Endothelial cell of umbilical vein (primary cell): Measurements from ENCODE around the gene PRSS22. TPM values are rescaled to one million over a fixed set of nuclear protein-coding genes. Genes with fewer than 3 reads are reported as not detected.

Experiments
- BruUV-seq: library from RNA; stranded (reverse); fragments of 400-500 nt; replicated peaks from 2 replicates; lab custom pipeline; 2021; lab: Mats Ljungman, UMichigan
- CTCF ChIA-PET: fragments of 300-600, 350-600 bp; sonication (Branson Sonifier 250); formaldehyde crosslinking; loops from one replicate; lab custom pipeline; 2021; ENCODE audit warnings: antibody characterized with exemption, inconsistent platforms; lab: Charles Lee
- POLR2A ChIA-PET: fragments of 300-600, 350-600 bp; sonication (Branson Sonifier 250); formaldehyde crosslinking; loops from one replicate; lab custom pipeline; 2021; ENCODE audit warnings: antibody characterized with exemption, inconsistent platforms; lab: Charles Lee
- DNase-seq: peaks from one replicate; pipeline ENCODE4 v3.0.0-alpha.2; 2011; ENCODE audit warnings: low read depth, low spot score
- FAIRE-seq: peaks from 2 replicates; lab custom pipeline; 2011; peaks lifted over from hg19 to GRCh38; lab: Jason Lieb, UNC
- H2AFZ ChIP-seq: 2 replicates; pipeline ENCODE4 v1.6.0; 2012; ENCODE audit warnings: low read depth, low read length, control low read depth, inconsistent platforms
- H3K27ac ChIP-seq: 2 replicates; pipeline ENCODE4 v1.5.1; 2011; ENCODE audit warnings: low read depth, mild to moderate bottlenecking, control low read depth, low read length, moderate library complexity; ENCODE audit not compliant: insufficient read depth
- H3K27me3 ChIP-seq, 2 experiments: 2 replicates each; pipeline versions ENCODE4 v1.6.0 to v1.6.1; 2011; ENCODE audit warnings: low read length in 2 of 2, mixed read lengths in 1 of 2; ENCODE audit not compliant: control insufficient read depth in 2 of 2, insufficient read depth in 2 of 2
- H3K36me3 ChIP-seq, 2 experiments: 2 replicates in 1 of 2; 3 replicates in 1 of 2; pipeline ENCODE4 v1.5.1; 2011; ENCODE audit warnings: low read length in 2 of 2, mild to moderate bottlenecking in 1 of 2, moderate library complexity in 1 of 2; ENCODE audit not compliant: control insufficient read depth in 2 of 2, insufficient read depth in 2 of 2; ENCODE audit errors: extremely low read depth in 1 of 2
- H3K4me1 ChIP-seq: 3 replicates; pipeline ENCODE4 v1.5.1; 2011; ENCODE audit warnings: mild to moderate bottlenecking, low read length; ENCODE audit not compliant: control insufficient read depth, insufficient read depth; ENCODE audit errors: extremely low read depth
- H3K4me2 ChIP-seq: 2 replicates; pipeline ENCODE4 v1.6.1; 2011; ENCODE audit warnings: low read length, control low read depth, mixed read lengths; ENCODE audit not compliant: insufficient read depth
- H3K4me3 ChIP-seq, 3 experiments: fragments of 200-600 bp in 1 of 3; sonication (generic), shearing (Covaris generic) in 1 of 3; replicated peaks in 1 of 3; 2 replicates each; pipeline ENCODE4 v1.5.1; 2011 to 2016; ENCODE audit warnings: control low read depth in 3 of 3, low read length in 3 of 3, mild to moderate bottlenecking in 2 of 3, inconsistent platforms in 1 of 3, low read depth in 1 of 3, moderate library complexity in 1 of 3; ENCODE audit not compliant: insufficient read depth in 1 of 3
- H3K79me2 ChIP-seq: 2 replicates; pipeline ENCODE4 v1.6.0; 2012; ENCODE audit warnings: low read length, inconsistent platforms; ENCODE audit not compliant: control insufficient read depth, insufficient read depth
- H3K9ac ChIP-seq: replicated peaks from 2 replicates; pipeline ENCODE3; 2011; ENCODE audit warnings: low read length, control low read depth; ENCODE audit not compliant: insufficient read depth; ENCODE audit errors: extremely low read depth
- H3K9me1 ChIP-seq: replicated peaks from 3 replicates; pipeline ENCODE4 v1.6.0; 2011; ENCODE audit warnings: mild to moderate bottlenecking, low read length; ENCODE audit not compliant: control insufficient read depth, insufficient read depth; ENCODE audit errors: extremely low read depth
- H3K9me3 ChIP-seq: replicated peaks from 2 replicates; pipeline ENCODE4 v1.5.1; 2012; ENCODE audit warnings: low read length, inconsistent platforms; ENCODE audit not compliant: control insufficient read depth, insufficient read depth
- H4K20me1 ChIP-seq: replicated peaks from 2 replicates; pipeline ENCODE3; 2011; ENCODE audit warnings: mild to moderate bottlenecking, low read length; ENCODE audit not compliant: control insufficient read depth, insufficient read depth; ENCODE audit errors: extremely low read depth
- CTCF ChIP-seq, 2 donors: IDR thresholded peaks; 1 replicate in 1 of 2; 2 replicates in 1 of 2; pipeline ENCODE4 v1.5.1; 2011; ENCODE audit warnings: low read length in 2 of 2, mild to moderate bottlenecking in 2 of 2, moderate library complexity in 2 of 2, control low read depth in 1 of 2, inconsistent platforms in 1 of 2, low read depth in 1 of 2; ENCODE audit not compliant: insufficient read depth in 1 of 2; ENCODE audit errors: extremely low read depth in 1 of 2
- EZH2 ChIP-seq: IDR thresholded peaks from 2 replicates; pipeline ENCODE4 v1.6.1; 2012; ENCODE audit warnings: borderline replicate concordance, low read depth, mild to moderate bottlenecking, moderate library complexity, low read length, inconsistent platforms; ENCODE audit not compliant: severe bottlenecking
- FOS ChIP-seq: IDR thresholded peaks from 2 replicates; pipeline ENCODE4 v1.6.1; 2011; ENCODE audit warnings: mild to moderate bottlenecking, low read length, moderate library complexity, borderline replicate concordance; ENCODE audit not compliant: insufficient read depth
- GATA2 ChIP-seq: IDR thresholded peaks from 2 replicates; pipeline ENCODE4 v1.7.0; 2011; ENCODE audit warnings: low read depth, mild to moderate bottlenecking, moderate library complexity, mixed read lengths, low read length; ENCODE audit not compliant: insufficient read length, insufficient read depth
- JUN ChIP-seq: IDR thresholded peaks from 2 replicates; pipeline ENCODE4 v1.6.1; 2011; ENCODE audit warnings: borderline replicate concordance, low read depth; ENCODE audit not compliant: insufficient read length, insufficient read depth
- MAX ChIP-seq: IDR thresholded peaks from 2 replicates; pipeline ENCODE4 v1.6.1; 2011; ENCODE audit not compliant: insufficient read depth, insufficient read length
- MYC ChIP-seq: IDR thresholded peaks from one replicate; pipeline ENCODE4 v1.6.1; 2011; ENCODE audit warnings: mild to moderate bottlenecking, low read depth, low read length
- POLR2A ChIP-seq: IDR thresholded peaks from 2 replicates; pipeline ENCODE4 v1.6.1; 2012; ENCODE audit warnings: low read depth, mild to moderate bottlenecking, control low read depth, low read length
- POLR2AphosphoS5 ChIP-seq: IDR thresholded peaks from 2 replicates; pipeline ENCODE4 v1.6.1; 2012; ENCODE audit warnings: low read depth, mild to moderate bottlenecking, control low read depth, low read length, moderate library complexity; ENCODE audit not compliant: insufficient read depth
- dilution Hi-C: fragments of 300-500 bp; cut with MboI; formaldehyde crosslinking; loops from one replicate; pipeline ENCODE4 v1.15.0; 2019; ENCODE audit warnings: low sequenced_read_pairs; ENCODE audit not compliant: extremely low pct_ligation_motif_present
- intact Hi-C: fragments of 100-400 bp; cut with micrococcal nuclease; formaldehyde crosslinking; loops from one replicate; pipeline ENCODE4 v1.10.0; 2022
- polyA plus RNA-seq, 4 experiments: library from polyadenylated mRNA; depleted of rRNA in 3 of 4; stranded (reverse) in 3 of 4; unstranded in 1 of 4; fragments of >200 nt; gene quantifications; 2 replicates each; pipeline versions ENCODE4 v1.2.1 to v1.2.3, GENCODE V29; 2011 to 2012; ENCODE audit warnings: missing spikeins in 1 of 4
- total RNA-seq: library from RNA; stranded (reverse); gene quantifications from 2 replicates; pipeline ENCODE4 v1.2.3, GENCODE V29; 2021

PRSS22 gene
- total and polyA plus RNA-seq, 2 donors (not counting 3 experiments of a cell fraction or from before 2014, with no cell fraction given): not detected

- intact Hi-C loops: no loop called here
- POLR2A ChIA-PET: interaction anchor here (0.7 to 1.4 kb wide), 5 partner anchors 14 to 139 kb away, joined by 3 to 6 read pairs (median 4); partner anchors contain the start of gene FLYWCH1
- no peak overlapping the region for H3K27ac ChIP-seq
Measured at GRCh38 chr16:2881783-2882649, 24.0 kb upstream of the PRSS22 start.

GRCh38 chr16:2879854-2880508, 22.0 kb upstream of the PRSS22 start:
- H3K36me3 ChIP-seq: no peaks in the 10 kb centered on the region
- H3K4me1 ChIP-seq: peaks cover 7% of the 10 kb centered on the region
- no peak for TF ChIP-seq POLR2A
- TF ChIP-seq CTCF (IDR thresholded peaks at IDR 0.05; ENCODE audit: extremely low read depth in 1 of 2, insufficient read depth in 1 of 2, low read depth in 1 of 2, low read length in 2 of 2): no peak
- no peak for TF ChIP-seq EZH2
- TF ChIP-seq MYC: no peak
- no peak for TF ChIP-seq GATA2
- no peak for TF ChIP-seq FOS
- no peak for TF ChIP-seq MAX
- no peak for TF ChIP-seq POLR2AphosphoS5
- TF ChIP-seq JUN: no peak
- FAIRE-seq (no peak), DNase-seq (no peak)
- intact Hi-C loops (no loop called here), dilution Hi-C loops (no loop called here)
- no peak overlapping the region for H3K27ac ChIP-seq
- H3K9me3 ChIP-seq: no peaks in the 10 kb centered on the region
- peaks cover 5% of the 10 kb centered on the region for H3K79me2 ChIP-seq
- ChIA-PET POLR2A (no interaction called here), CTCF (interaction anchor here (0.6 to 2.0 kb wide), 4 partner anchors 27 to 185 kb away, joined by 3 to 6 read pairs (median 4); no protein-coding TSS in a partner anchor)
- H3K4me2 ChIP-seq: no peak overlapping the region
- no TSS peak for BruUV-seq
- no peaks in the 10 kb centered on the region for H4K20me1 ChIP-seq
- no peaks in the 10 kb centered on the region for H3K9me1 ChIP-seq
- H3K9ac ChIP-seq: no peak overlapping the region
- no peaks in the 10 kb centered on the region for H3K27me3 ChIP-seq
- no peak overlapping the region for H3K4me3 ChIP-seq
- no peak overlapping the region for H2AFZ ChIP-seq

More at GRCh38 chr16:2881783-2882649, 24.0 kb upstream of the PRSS22 start:
- DNase-seq: no peak
- Histone ChIP-seq H3K27me3 (no peaks in the 10 kb centered on the region), H3K36me3 (no peaks in the 10 kb centered on the region), H3K9ac (peak overlapping the region; percentile 30), H3K79me2 (peaks cover 5% of the 10 kb centered on the region), H3K9me1 (no peaks in the 10 kb centered on the region), H2AFZ (peak overlapping the region; percentile 96), H3K4me1 (peaks cover 7% of the 10 kb centered on the region), H4K20me1 (no peaks in the 10 kb centered on the region), H3K4me3 (peak overlapping the region; percentile 23 to 91 (median 42)), H3K4me2 (peak overlapping the region; percentile 87), H3K9me3 (no peaks in the 10 kb centered on the region)
- CTCF ChIA-PET: interaction anchor here (0.9 to 2.1 kb wide), 6 partner anchors 14 to 45 kb away, joined by 3 to 20 read pairs (median 10); no protein-coding TSS in a partner anchor
- FAIRE-seq: no peak
- dilution Hi-C loops: no loop called here
- TF ChIP-seq POLR2AphosphoS5: no peak
- TF ChIP-seq GATA2: no peak
- no peak for TF ChIP-seq MAX
- no peak for TF ChIP-seq EZH2
- no peak for TF ChIP-seq POLR2A
- no TSS peak for BruUV-seq
